Neural cell (in vitro differentiated cells): ENCODE results near the gene SLC6A6. TPM values are rescaled to one million over a fixed set of nuclear protein-coding genes. Genes with fewer than 3 reads are reported as not detected.

Experiments
- H2AFZ ChIP-seq: fragments of 200-600, 300-800 bp; sonication (generic), shearing (Covaris generic); 2 replicates; pipeline ENCODE4 v1.6.0; 2014; ENCODE audit warnings: low read depth, mild to moderate bottlenecking, antibody characterized with exemption, low read length, moderate library complexity
- H3F3A ChIP-seq: fragments of 200-600 bp; shearing (Covaris generic); 2 replicates; pipeline ENCODE4 v1.6.1; 2016; ENCODE audit warnings: mild to moderate bottlenecking, moderate library complexity, mixed read lengths, antibody characterized with exemption, low read length; ENCODE audit not compliant: insufficient read depth, poor library complexity, severe bottlenecking
- H3K27ac ChIP-seq: fragments of 200-600, 300-800 bp; sonication (generic), shearing (Covaris generic); 2 replicates; pipeline ENCODE4 v1.5.1; 2014; ENCODE audit warnings: mild to moderate bottlenecking, low read length, moderate library complexity
- H3K27me3 ChIP-seq: fragments of 300-800, 200-600 bp; sonication (generic), shearing (Covaris generic); 2 replicates; pipeline ENCODE4 v1.6.0; 2014; ENCODE audit warnings: mild to moderate bottlenecking, low read depth, low read length, moderate library complexity; ENCODE audit not compliant: insufficient read depth
- H3K36me3 ChIP-seq: fragments of 300-800, 200-600 bp; sonication (generic), shearing (Covaris generic); 2 replicates; pipeline ENCODE4 v1.5.1; 2014; ENCODE audit warnings: mild to moderate bottlenecking, antibody characterized with exemption, low read length, moderate library complexity; ENCODE audit not compliant: insufficient read depth
- H3K4me2 ChIP-seq: fragments of 300-800, 200-600 bp; sonication (generic), shearing (Covaris generic); 2 replicates; pipeline ENCODE4 v1.6.0; 2014; ENCODE audit warnings: mild to moderate bottlenecking, low read length
- H3K4me3 ChIP-seq: fragments of 300-800, 200-600 bp; sonication (generic), shearing (Covaris generic); 2 replicates; pipeline ENCODE4 v1.5.1; 2014; ENCODE audit warnings: mild to moderate bottlenecking, low read length, moderate library complexity
- H3K79me2 ChIP-seq: fragments of 200-600 bp; shearing (Covaris generic); replicated peaks from 2 replicates; pipeline ENCODE4 v1.6.0; 2014; ENCODE audit warnings: mild to moderate bottlenecking, low read length, moderate library complexity; ENCODE audit not compliant: insufficient read depth
- H3K9ac ChIP-seq: fragments of 300-800, 200-600 bp; sonication (generic), shearing (Covaris generic); 2 replicates; pipeline ENCODE4 v1.6.1; 2016; ENCODE audit warnings: mild to moderate bottlenecking, low read length, mixed read lengths
- H3K9me2 ChIP-seq: fragments of 200-600 bp; shearing (Covaris generic); 2 replicates; pipeline ENCODE4 v1.6.1; 2016; ENCODE audit warnings: mild to moderate bottlenecking, low read length, mixed read lengths; ENCODE audit not compliant: insufficient read depth
- H3K9me3 ChIP-seq: fragments of 200-600, 300-800 bp; sonication (generic), shearing (Covaris generic); 2 replicates; pipeline ENCODE4 v1.6.1; 2016; ENCODE audit warnings: mild to moderate bottlenecking, mixed run types, low read length, moderate library complexity, mixed read lengths
- H4K20me1 ChIP-seq: fragments of 200-600 bp; shearing (Covaris generic); 2 replicates; pipeline ENCODE4 v1.6.1; 2016; ENCODE audit warnings: mild to moderate bottlenecking, mixed run types; ENCODE audit not compliant: insufficient read depth
- CTCF ChIP-seq: fragments of 450-650 bp; IDR thresholded peaks from 2 replicates; pipeline ENCODE4 v1.5.1; 2014; ENCODE audit warnings: antibody characterized with exemption, mild to moderate bottlenecking, moderate library complexity; ENCODE audit not compliant: poor library complexity, severe bottlenecking
- EP300 ChIP-seq: fragments of 450-650 bp; conservative IDR thresholded peaks from 2 replicates; pipeline ENCODE4 v1.6.1; 2014; ENCODE audit warnings: antibody characterized with exemption, mild to moderate bottlenecking, moderate library complexity; ENCODE audit not compliant: poor library complexity, severe bottlenecking
- EZH2 ChIP-seq: fragments of 200-600, 300-800 bp; shearing (Covaris generic), sonication (generic); IDR thresholded peaks from 2 replicates; pipeline ENCODE4 v1.6.1; 2014; ENCODE audit warnings: antibody characterized with exemption, low read length, borderline replicate concordance, mild to moderate bottlenecking; ENCODE audit not compliant: insufficient read depth, poor library complexity, severe bottlenecking
- MXI1 ChIP-seq: fragments of 450-650 bp; conservative IDR thresholded peaks from 2 replicates; pipeline ENCODE4 v1.6.1; 2014; ENCODE audit warnings: antibody characterized with exemption, mild to moderate bottlenecking; ENCODE audit not compliant: poor library complexity, severe bottlenecking
- POLR2AphosphoS5 ChIP-seq: IDR thresholded peaks from 2 replicates; pipeline ENCODE4 v1.6.1; 2012
- RAD21 ChIP-seq: fragments of 450-650 bp; conservative IDR thresholded peaks from 2 replicates; pipeline ENCODE4 v1.6.1; 2014; ENCODE audit warnings: antibody characterized with exemption, mild to moderate bottlenecking, moderate library complexity
- REST ChIP-seq: IDR thresholded peaks from 2 replicates; pipeline ENCODE4 v1.6.1; 2012; ENCODE audit warnings: borderline replicate concordance
- SMC3 ChIP-seq: fragments of 450-650 bp; conservative IDR thresholded peaks from 2 replicates; pipeline ENCODE4 v1.6.1; 2014; ENCODE audit warnings: antibody characterized with exemption, mild to moderate bottlenecking, moderate library complexity; ENCODE audit not compliant: poor library complexity
- TAF1 ChIP-seq: IDR thresholded peaks from 2 replicates; pipeline ENCODE4 v1.6.1; 2012; ENCODE audit warnings: low read depth
- polyA plus RNA-seq: library from polyadenylated mRNA; depleted of rRNA; stranded (reverse); fragments of >200 nt; gene quantifications from 2 replicates; pipeline ENCODE4 v1.2.3, GENCODE V29; 2014

Gene SLC6A6
- polyA plus RNA-seq, 1 donor from 2014 or later = 15.9 TPM

GRCh38 chr3:14528081-14528480 lies 125.7 kb downstream of the SLC6A6 start:
- Histone ChIP-seq H3K79me2 (no peaks in the 10 kb centered on the region), H2AFZ (no peak overlapping the region), H4K20me1 (no peaks in the 10 kb centered on the region), H3K9me3 (no peaks in the 10 kb centered on the region), H3K9ac (no peak overlapping the region), H3K27me3 (no peaks in the 10 kb centered on the region), H3K27ac (no peak overlapping the region), H3K36me3 (no peaks in the 10 kb centered on the region), H3K4me2 (no peak overlapping the region), H3F3A (no peaks in the 10 kb centered on the region), H3K9me2 (no peaks in the 10 kb centered on the region), H3K4me3 (no peak overlapping the region)
- TF ChIP-seq EP300 (no peak), SMC3 (no peak), RAD21 (no peak), MXI1 (no peak), CTCF (no peak), EZH2 (no peak), REST (no peak), TAF1 (no peak)

GRCh38 chr3:14531856-14532395 lies 129.5 kb downstream of the SLC6A6 start:
- no peak overlapping the region for H3K27ac ChIP-seq
- no peak overlapping the region for H2AFZ ChIP-seq
- H3K9me3 ChIP-seq = no peaks in the 10 kb centered on the region
- H3K27me3 ChIP-seq = no peaks in the 10 kb centered on the region
- no peaks in the 10 kb centered on the region for H3K9me2 ChIP-seq
- no peaks in the 10 kb centered on the region for H3K36me3 ChIP-seq
- no peaks in the 10 kb centered on the region for H3K79me2 ChIP-seq
- H3K9ac ChIP-seq = no peak overlapping the region
- TF ChIP-seq EZH2 = no peak
- no peak for TF ChIP-seq REST
- no peak for TF ChIP-seq TAF1
- no peak for TF ChIP-seq RAD21
- no peak for TF ChIP-seq EP300
- TF ChIP-seq SMC3 = no peak
- no peak for TF ChIP-seq MXI1
- TF ChIP-seq POLR2AphosphoS5 = no peak
- TF ChIP-seq CTCF = no peak
- H3K4me2 ChIP-seq = no peak overlapping the region
- H3K4me3 ChIP-seq = no peak overlapping the region
- H3F3A ChIP-seq = peaks cover 11% of the 10 kb centered on the region
- no peaks in the 10 kb centered on the region for H4K20me1 ChIP-seq
